Calu3 (cell line): ENCODE results near the gene DNAH1. TPM values are rescaled to one million over a fixed set of nuclear protein-coding genes. Genes with fewer than 3 reads are reported as not detected.

Experiments used
- BruUV-seq: library from RNA; stranded (reverse); fragments of 400-500 nt; replicated peaks from 2 replicates; lab custom pipeline; 2021; lab: Mats Ljungman, UMichigan
- CTCF ChIA-PET: fragments of 300-600 bp; sonication (Branson Sonifier 250); formaldehyde crosslinking; loops from one replicate; lab custom pipeline; 2022; ENCODE audit warnings: antibody characterized with exemption; lab: Charles Lee
- DNase-seq: peaks from one replicate; pipeline ENCODE4 v3.0.0; 2022
- H3K27ac Mint-ChIP-seq: one replicate; pipeline ENCODE4 v1.8.0; 2022; ENCODE audit warnings: mixed read lengths; ENCODE audit not compliant: unreplicated experiment
- H3K27me3 Mint-ChIP-seq: one replicate; pipeline ENCODE4 v1.8.0; 2022; ENCODE audit warnings: mixed read lengths; ENCODE audit not compliant: unreplicated experiment
- H3K36me3 Mint-ChIP-seq: one replicate; pipeline ENCODE4 v1.8.0; 2022; ENCODE audit warnings: mild to moderate bottlenecking, moderate library complexity, mixed read lengths; ENCODE audit not compliant: insufficient read depth, unreplicated experiment
- H3K4me1 Mint-ChIP-seq: one replicate; pipeline ENCODE4 v1.8.0; 2022; ENCODE audit warnings: mild to moderate bottlenecking, low read depth, mixed read lengths; ENCODE audit not compliant: unreplicated experiment
- H3K4me3 Mint-ChIP-seq: one replicate; pipeline ENCODE4 v1.8.0; 2022; ENCODE audit warnings: mild to moderate bottlenecking, low read depth, moderate library complexity, mixed read lengths; ENCODE audit not compliant: unreplicated experiment
- H3K9me3 Mint-ChIP-seq: one replicate; pipeline ENCODE4 v1.8.0; 2022; ENCODE audit warnings: low read depth, mixed read lengths; ENCODE audit not compliant: unreplicated experiment
- CTCF ChIP-seq: fragments of 200-600 bp; IDR thresholded peaks from one replicate; pipeline ENCODE4 v1.8.0; 2022; ENCODE audit warnings: antibody characterized with exemption; ENCODE audit not compliant: unreplicated experiment
- intact Hi-C: fragments of 100-400 bp; cut with micrococcal nuclease; formaldehyde crosslinking; loops from one replicate; pipeline ENCODE4 v1.10.0; 2022; ENCODE audit not compliant: unreplicated experiment
- total RNA-seq: library from RNA; stranded (reverse); gene quantifications from 2 replicates; pipeline ENCODE4 v1.2.3, GENCODE V29; 2022

The DNAH1 gene
- total RNA-seq, 1 experiment from 2014 or later, result 13.1 TPM

GRCh38 chr3:52341123-52341522, 25.0 kb downstream of the DNAH1 start:
- TF ChIP-seq CTCF, result no peak
- Mint-ChIP-seq H3K27ac (no peak overlapping the region), H3K9me3 (no peaks in the 10 kb centered on the region), H3K4me3 (no peak overlapping the region), H3K4me1 (peaks cover 7% of the 10 kb centered on the region), H3K27me3 (no peaks in the 10 kb centered on the region), H3K36me3 (no peaks in the 10 kb centered on the region)
- no peak for DNase-seq
- CTCF ChIA-PET, result interaction anchor here (0.5 to 0.7 kb wide), 4 partner anchors 12 to 87 kb away, joined by 3 to 7 read pairs (median 4); no protein-coding TSS in a partner anchor
- intact Hi-C loops, result no loop called here
- BruUV-seq, result no TSS peak

- BruUV-seq, result no TSS peak
- Mint-ChIP-seq H3K27me3 (no peaks in the 10 kb centered on the region), H3K27ac (no peak overlapping the region), H3K9me3 (no peaks in the 10 kb centered on the region), H3K4me3 (no peak overlapping the region), H3K4me1 (peaks cover 7% of the 10 kb centered on the region), H3K36me3 (no peaks in the 10 kb centered on the region)
- intact Hi-C loops, result no loop called here
- CTCF ChIA-PET, result no interaction called here
- no peak for DNase-seq
- no peak for TF ChIP-seq CTCF
These were observed 28.0 kb downstream of the DNAH1 start for GRCh38 chr3:52343946-52344600.

DNA sequence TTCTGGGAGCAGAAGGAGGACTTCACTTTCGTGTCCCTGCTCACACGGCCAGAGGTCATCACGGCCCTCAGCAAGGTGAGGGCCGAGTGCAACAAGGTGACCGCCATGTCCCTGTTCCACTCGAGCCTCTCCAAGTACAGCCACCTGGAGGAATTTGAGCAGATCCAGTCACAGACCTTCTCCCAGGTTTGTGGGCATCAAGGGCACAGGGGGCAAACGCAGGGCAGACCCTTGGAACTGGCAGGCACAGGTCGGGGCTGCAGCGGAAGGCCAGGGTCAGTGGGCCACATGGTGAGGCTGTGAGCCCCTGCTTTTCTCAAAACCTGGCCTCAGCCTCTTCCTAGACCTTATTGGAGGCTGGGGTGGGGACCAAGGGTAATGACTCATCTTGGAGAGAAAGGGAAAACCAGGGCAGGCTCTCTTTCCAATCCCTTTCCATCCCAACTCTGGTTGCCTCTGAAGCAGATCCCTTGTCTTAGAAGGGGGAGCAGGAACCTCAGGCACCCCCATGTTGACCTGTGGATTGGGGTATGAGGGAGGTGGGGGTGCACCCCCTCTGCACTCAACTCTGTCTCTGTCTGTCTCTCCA, 29.5 kb downstream of the DNAH1 start:
- CTCF ChIA-PET, result no interaction called here
- no peak overlapping the region for H3K27ac Mint-ChIP-seq
- no peaks in the 10 kb centered on the region for H3K4me1 Mint-ChIP-seq
- H3K4me3 Mint-ChIP-seq, result no peak overlapping the region
- no peaks in the 10 kb centered on the region for H3K27me3 Mint-ChIP-seq
- BruUV-seq, result no TSS peak
- intact Hi-C loops, result no loop called here
- no peak for TF ChIP-seq CTCF
- H3K36me3 Mint-ChIP-seq, result no peaks in the 10 kb centered on the region
- DNase-seq, result no peak
- no peaks in the 10 kb centered on the region for H3K9me3 Mint-ChIP-seq

- intact Hi-C loops, result no loop called here
- no peaks in the 10 kb centered on the region for H3K9me3 Mint-ChIP-seq
- no TSS peak for BruUV-seq
- no peaks in the 10 kb centered on the region for H3K36me3 Mint-ChIP-seq
- H3K4me3 Mint-ChIP-seq, result no peak overlapping the region
- no peaks in the 10 kb centered on the region for H3K27me3 Mint-ChIP-seq
- CTCF ChIA-PET, result interaction anchor here (0.6 kb wide), 1 partner anchor 17 kb away, joined by 4 read pairs; no protein-coding TSS in a partner anchor
- no peak for TF ChIP-seq CTCF
- H3K27ac Mint-ChIP-seq, result no peak overlapping the region
- H3K4me1 Mint-ChIP-seq, result no peaks in the 10 kb centered on the region
- no peak for DNase-seq
These were observed 30.8 kb downstream of the DNAH1 start for GRCh38 chr3:52346623-52347530.
